Tibial nerve (tissue), 4 donors: Measurements from ENCODE around the gene TFRC. TPM values are rescaled to one million over a fixed set of nuclear protein-coding genes. Genes with fewer than 3 reads are reported as not detected.
"Not testable (repeated sequence)": the region's sequence is repeated elsewhere in the genome, so short reads cannot be mapped to it uniquely, and the experiment has no call there.

Experiments
- DNase-seq, 2 donors: peaks; one replicate each; pipeline ENCODE4 v3.0.0-alpha.2; 2019; ENCODE audit warnings: low spot score in 2 of 2
- H3K27ac ChIP-seq, 4 donors: fragments of 200-600 bp; sonication (generic) in 3 of 4; one replicate each; pipeline ENCODE4 v1.5.1; 2017 to 2019; ENCODE audit warnings: mild to moderate bottlenecking in 1 of 4
- H3K27me3 ChIP-seq, 2 donors: fragments of 200-600 bp; sonication (generic) in 1 of 2; one replicate each; pipeline versions ENCODE4 v1.5.1 to v1.6.0; 2017 to 2019
- H3K36me3 ChIP-seq, 3 donors: fragments of 200-600 bp; sonication (generic); one replicate each; pipeline ENCODE4 v1.5.1; 2018 to 2019
- H3K4me1 ChIP-seq, 4 donors: fragments of 200-600 bp; sonication (generic) in 3 of 4; one replicate each; pipeline ENCODE4 v1.5.1; 2017 to 2019
- H3K4me3 ChIP-seq, 4 donors: fragments of 200-600 bp; sonication (generic) in 3 of 4; one replicate each; pipeline ENCODE4 v1.5.1; 2017 to 2019; ENCODE audit warnings: mild to moderate bottlenecking in 1 of 4, moderate library complexity in 1 of 4
- H3K9me3 ChIP-seq, 4 donors: fragments of 200-600 bp; sonication (generic) in 3 of 4; one replicate each; pipeline ENCODE4 v1.5.1; 2017 to 2019
- EP300 ChIP-seq, 2 donors: sonication (generic); formaldehyde crosslinking; IDR thresholded peaks; one replicate each; pipeline ENCODE4 v1.6.1; 2017; ENCODE audit warnings: antibody characterized with exemption in 2 of 2, mild to moderate bottlenecking in 1 of 2
- POLR2A ChIP-seq, 2 donors: fragments of 450-650 bp; IDR thresholded peaks; one replicate each; pipeline ENCODE4 v1.6.1; 2017; ENCODE audit warnings: antibody characterized with exemption in 2 of 2, mild to moderate bottlenecking in 2 of 2, moderate library complexity in 2 of 2
- WGBS, 2 donors: methylation state at CpG; one replicate each; pipeline ENCODE4 v1.1.5; 2018; 5-methylcytosine and 5-hydroxymethylcytosine counted together
- total RNA-seq, 4 donors: library from RNA; depleted of rRNA; stranded (reverse); fragments of >200 nt; gene quantifications; one replicate each; pipeline ENCODE4 v1.1.0, GENCODE V29; 2016
- TF ChIP-seq, protein P1 (sequence below), 5 experiments: fragments of 200-600 bp in 3 of 5; fragments of 450-650 bp in 2 of 5; sonication (generic) in 3 of 5; IDR thresholded peaks; one replicate each; pipeline ENCODE4 v1.5.1; 2016 to 2019; ENCODE audit warnings: antibody characterized with exemption in 5 of 5, mild to moderate bottlenecking in 3 of 5, moderate library complexity in 2 of 5

Gene TFRC
- total RNA-seq, 4 donors from 2014 or later, result 36.7 to 86.7 (median 43.5) TPM

DNA sequence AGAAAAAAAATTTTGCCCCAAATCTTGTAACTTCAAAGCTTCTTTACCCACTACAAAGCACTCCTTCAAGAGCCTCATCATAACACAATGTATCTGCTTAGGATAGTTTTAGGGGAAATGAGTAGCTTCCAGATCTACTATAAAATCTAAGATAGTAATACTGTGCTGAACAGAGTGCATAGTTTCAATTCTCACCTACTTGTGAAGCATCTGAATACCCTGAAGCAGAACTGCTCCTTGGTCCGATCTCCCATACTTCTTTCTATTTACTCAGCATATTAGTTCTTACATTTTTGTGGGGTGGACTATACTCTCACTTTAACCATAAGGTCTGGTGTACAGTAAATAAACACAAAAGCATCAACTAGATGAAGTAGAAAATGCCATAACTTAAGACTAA is 9.6 kb downstream of the TFRC start:
- Histone ChIP-seq H3K27me3 (no peaks in the 10 kb centered on the region), H3K27ac (no peak overlapping the region), H3K4me3 (no peak overlapping the region), H3K36me3 (peaks cover 0 to 80% (median 20%) of the 10 kb centered on the region in 3 donors), H3K4me1 (no peaks in the 10 kb centered on the region), H3K9me3 (no peaks in the 10 kb centered on the region)
- 94 to 95% methylated on average over 1 of the region's 1 CpG for WGBS, 2 donors
- DNase-seq, result no peak
- TF ChIP-seq, protein P1, sequence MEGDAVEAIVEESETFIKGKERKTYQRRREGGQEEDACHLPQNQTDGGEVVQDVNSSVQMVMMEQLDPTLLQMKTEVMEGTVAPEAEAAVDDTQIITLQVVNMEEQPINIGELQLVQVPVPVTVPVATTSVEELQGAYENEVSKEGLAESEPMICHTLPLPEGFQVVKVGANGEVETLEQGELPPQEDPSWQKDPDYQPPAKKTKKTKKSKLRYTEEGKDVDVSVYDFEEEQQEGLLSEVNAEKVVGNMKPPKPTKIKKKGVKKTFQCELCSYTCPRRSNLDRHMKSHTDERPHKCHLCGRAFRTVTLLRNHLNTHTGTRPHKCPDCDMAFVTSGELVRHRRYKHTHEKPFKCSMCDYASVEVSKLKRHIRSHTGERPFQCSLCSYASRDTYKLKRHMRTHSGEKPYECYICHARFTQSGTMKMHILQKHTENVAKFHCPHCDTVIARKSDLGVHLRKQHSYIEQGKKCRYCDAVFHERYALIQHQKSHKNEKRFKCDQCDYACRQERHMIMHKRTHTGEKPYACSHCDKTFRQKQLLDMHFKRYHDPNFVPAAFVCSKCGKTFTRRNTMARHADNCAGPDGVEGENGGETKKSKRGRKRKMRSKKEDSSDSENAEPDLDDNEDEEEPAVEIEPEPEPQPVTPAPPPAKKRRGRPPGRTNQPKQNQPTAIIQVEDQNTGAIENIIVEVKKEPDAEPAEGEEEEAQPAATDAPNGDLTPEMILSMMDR (IDR thresholded peaks at IDR 0.05), result no peak
- TF ChIP-seq EP300 (IDR thresholded peaks at IDR 0.05) (no peak), POLR2A (IDR thresholded peaks at IDR 0.05) (no peak)

DNA sequence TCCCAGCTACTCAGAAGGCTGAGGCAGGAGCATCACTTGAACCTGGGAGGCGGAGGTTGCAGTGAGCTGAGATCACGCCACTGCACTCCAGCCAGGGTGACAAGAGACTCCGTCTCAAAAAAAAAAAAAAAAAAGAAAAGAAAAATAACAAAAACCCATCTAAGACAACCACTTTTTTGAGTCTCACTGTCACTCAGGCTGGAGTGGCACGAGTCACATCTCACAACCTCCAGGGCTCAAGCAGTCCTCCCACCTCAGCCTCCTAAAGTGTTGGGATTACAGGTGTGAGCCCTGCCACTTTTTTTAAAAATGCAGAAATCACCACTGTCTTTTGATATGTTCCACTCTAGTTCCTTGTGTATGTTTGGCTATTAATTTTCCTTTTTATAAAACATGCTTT is 13.1 kb downstream of the TFRC start:
- peaks cover 0 to 92% (median 21%) of the 10 kb centered on the region in 3 donors for H3K36me3 ChIP-seq
- H3K9me3 ChIP-seq, DNase-seq, H3K27me3 ChIP-seq, H3K4me1 ChIP-seq, H3K4me3 ChIP-seq, H3K27ac ChIP-seq: not testable (repeated sequence)
- 92 to 94% methylated on average over 4 of the region's 4 CpGs for WGBS, 2 donors

DNA sequence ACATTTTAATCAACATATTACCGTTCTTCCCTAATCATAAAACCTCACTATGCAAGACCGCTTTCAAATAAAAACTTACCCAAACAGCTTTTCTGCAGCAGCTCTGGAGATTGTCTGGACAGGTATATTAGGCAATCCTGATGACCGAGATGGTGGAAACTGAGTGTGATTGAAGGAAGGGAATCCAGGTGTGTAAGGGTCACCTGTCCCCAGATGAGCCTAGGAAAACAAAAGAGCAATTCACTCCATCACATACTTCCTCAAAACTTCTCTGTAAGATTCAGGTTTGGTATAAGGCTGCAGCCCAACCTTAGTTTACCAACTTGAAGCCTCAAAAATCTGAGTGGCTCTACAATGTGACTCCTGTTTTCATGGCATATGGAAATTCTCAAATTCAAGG is 14.5 kb downstream of the TFRC start:
- no peaks in the 10 kb centered on the region for H3K4me1 ChIP-seq
- peaks cover 0 to 98% (median 25%) of the 10 kb centered on the region in 3 donors for H3K36me3 ChIP-seq
- no peak overlapping the region for H3K27ac ChIP-seq
- WGBS, 2 donors, result 96 to 97% methylated on average over 3 of the region's 3 CpGs
- no peaks in the 10 kb centered on the region for H3K27me3 ChIP-seq
- H3K9me3 ChIP-seq, result no peaks in the 10 kb centered on the region
- TF ChIP-seq EP300 (IDR thresholded peaks at IDR 0.05) (no peak), POLR2A (IDR thresholded peaks at IDR 0.05) (no peak)
- TF ChIP-seq, protein P1 (IDR thresholded peaks at IDR 0.05), result no peak
- no peak for DNase-seq
- H3K4me3 ChIP-seq, result no peak overlapping the region

DNA sequence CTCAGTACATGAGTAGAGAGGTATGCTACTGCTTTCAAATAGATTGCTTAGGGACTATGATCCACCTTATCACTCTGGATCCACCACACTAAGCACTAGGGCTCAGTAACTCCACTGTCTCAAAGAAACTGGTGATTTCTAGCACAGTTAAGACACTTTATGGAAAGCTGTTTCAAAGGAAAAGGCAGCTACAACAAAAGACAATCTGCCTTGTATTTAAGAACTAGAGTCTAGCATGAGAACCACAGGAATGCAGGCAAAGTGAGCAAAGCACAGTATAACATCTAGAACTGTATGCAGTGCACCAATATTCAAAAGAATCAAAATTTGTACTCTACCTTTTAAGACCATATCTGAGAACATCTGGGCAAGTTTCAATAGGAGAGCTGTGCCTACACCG is 17.9 kb downstream of the TFRC start:
- H3K4me1 ChIP-seq, result no peaks in the 10 kb centered on the region
- no peak for DNase-seq
- WGBS, 2 donors, result 93 to 100% methylated on average over 1 of the region's 1 CpG
- H3K9me3 ChIP-seq, result no peaks in the 10 kb centered on the region
- no peak overlapping the region for H3K4me3 ChIP-seq
- no peak for TF ChIP-seq POLR2A (IDR thresholded peaks at IDR 0.05)
- TF ChIP-seq, protein P1 (IDR thresholded peaks at IDR 0.05), result no peak
- no peak for TF ChIP-seq EP300 (IDR thresholded peaks at IDR 0.05)
- no peak overlapping the region for H3K27ac ChIP-seq
- no peaks in the 10 kb centered on the region for H3K27me3 ChIP-seq
- H3K36me3 ChIP-seq, result peaks cover 0 to 99% (median 27%) of the 10 kb centered on the region in 3 donors

DNA sequence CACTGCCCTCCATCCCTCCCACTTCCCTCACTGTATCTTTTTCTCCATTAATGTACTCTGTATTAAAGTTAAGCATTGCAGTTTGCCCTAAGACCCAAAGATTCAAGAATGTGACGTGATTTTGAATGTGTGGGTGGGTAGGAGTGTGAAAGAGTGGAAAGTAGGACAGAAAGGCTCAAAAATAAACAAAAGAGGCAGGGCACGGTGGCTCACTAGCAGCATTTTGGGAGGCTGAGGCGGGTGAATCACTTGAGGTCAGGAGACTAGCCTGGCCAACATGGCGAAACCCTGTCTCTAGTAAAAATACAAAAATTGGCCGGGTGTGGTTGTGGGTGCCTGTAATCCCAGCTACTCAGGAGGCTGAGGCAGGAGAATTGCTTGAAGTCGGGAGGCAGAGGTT is 18.4 kb downstream of the TFRC start:
- no peak overlapping the region for H3K4me3 ChIP-seq
- DNase-seq, result no peak
- H3K4me1 ChIP-seq, result no peaks in the 10 kb centered on the region
- no peak overlapping the region for H3K27ac ChIP-seq
- no peaks in the 10 kb centered on the region for H3K27me3 ChIP-seq
- TF ChIP-seq, protein P1 (IDR thresholded peaks at IDR 0.05), result no peak
- TF ChIP-seq POLR2A (IDR thresholded peaks at IDR 0.05), result no peak
- TF ChIP-seq EP300 (IDR thresholded peaks at IDR 0.05), result no peak
- 72 to 80% methylated on average over 6 of the region's 6 CpGs for WGBS, 2 donors
- peaks cover 0 to 99% (median 32%) of the 10 kb centered on the region in 3 donors for H3K36me3 ChIP-seq
- no peaks in the 10 kb centered on the region for H3K9me3 ChIP-seq

DNA sequence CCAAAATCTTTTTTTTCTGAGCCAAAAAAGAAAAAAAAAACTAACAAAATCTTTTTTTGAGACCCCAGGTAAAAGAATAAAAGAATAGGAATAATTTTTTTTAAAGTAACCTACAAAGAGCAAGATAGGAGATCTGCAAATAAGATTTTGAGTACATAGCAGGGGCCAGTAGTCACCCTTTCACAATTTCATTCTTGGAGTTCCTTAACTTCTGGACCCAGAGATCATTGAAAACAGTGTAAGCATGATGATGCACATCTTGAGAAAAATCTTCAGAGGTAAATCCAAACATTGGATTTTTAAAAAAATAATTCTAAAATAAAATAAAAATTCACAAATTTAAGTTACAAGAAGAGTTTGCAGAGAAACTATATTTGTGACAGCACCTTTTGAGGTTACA is 18.8 kb downstream of the TFRC start:
- no peak for DNase-seq
- H3K27ac ChIP-seq, result no peak overlapping the region
- no peaks in the 10 kb centered on the region for H3K27me3 ChIP-seq
- no peaks in the 10 kb centered on the region for H3K4me1 ChIP-seq
- H3K4me3 ChIP-seq, result no peak overlapping the region
- no peak for TF ChIP-seq POLR2A (IDR thresholded peaks at IDR 0.05)
- no peak for TF ChIP-seq EP300 (IDR thresholded peaks at IDR 0.05)
- TF ChIP-seq, protein P1 (IDR thresholded peaks at IDR 0.05), result no peak
- peaks cover 0 to 99% (median 34%) of the 10 kb centered on the region in 3 donors for H3K36me3 ChIP-seq
- H3K9me3 ChIP-seq, result no peaks in the 10 kb centered on the region
